ENCODE results near the gene IGFL4.
A peak's percentile ranks its signal among the peaks of the same experiment; 100 is the strongest.

IGFL4 gene

DNA sequence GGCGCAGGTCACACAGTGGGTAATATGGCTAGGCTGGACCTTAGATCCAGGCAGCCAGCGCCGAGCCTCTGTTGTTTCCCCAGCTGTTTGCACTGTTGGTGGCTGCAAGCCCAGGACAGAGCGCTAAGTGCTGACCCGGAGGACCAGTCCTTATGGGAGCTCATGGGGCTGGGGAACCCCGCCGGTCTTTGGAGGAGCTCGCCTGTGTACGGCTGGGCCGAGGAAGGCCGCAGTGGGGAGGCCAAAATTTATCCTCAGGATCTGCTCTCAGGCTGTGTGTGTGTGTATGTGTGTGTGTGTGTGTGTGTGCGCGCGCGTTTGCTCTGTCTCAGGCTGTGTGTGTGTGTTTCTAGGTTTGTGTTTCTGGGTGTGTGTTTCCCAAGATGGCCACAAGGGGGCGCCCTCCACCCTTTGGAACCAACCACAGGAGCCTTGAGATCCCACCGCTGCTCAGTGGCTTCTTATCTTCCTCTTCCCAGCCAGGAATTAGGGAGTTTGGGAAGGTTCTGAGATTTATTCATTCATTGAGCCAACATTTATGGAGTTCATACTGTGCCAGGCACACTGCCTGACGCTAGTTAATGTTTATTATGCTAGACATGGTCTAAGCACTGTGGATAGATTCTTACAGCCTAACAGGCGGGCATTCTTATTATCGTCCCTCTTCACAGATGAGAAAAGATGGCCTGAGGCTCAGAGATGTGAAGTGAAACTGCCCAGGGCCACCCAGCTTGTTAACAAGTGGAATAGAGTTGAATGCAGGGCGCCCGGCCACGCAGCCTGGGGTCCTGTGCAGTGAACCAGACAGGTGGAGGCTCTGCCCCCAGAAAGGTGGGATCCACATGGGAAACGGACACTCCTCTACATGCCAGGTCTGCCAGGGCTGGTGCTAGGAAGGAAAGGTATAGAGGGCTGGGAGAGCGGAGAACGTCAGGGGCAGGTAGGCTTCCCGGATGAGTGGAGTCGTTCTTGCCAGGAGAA, 31.0 kb downstream of the IGFL4 start:
- Mint-ChIP-seq H3K4me1 (peaks cover 6% of the 10 kb centered on the region), H3K36me3 (peaks cover 18% of the 10 kb centered on the region), H3K27me3 (peaks cover 9% of the 10 kb centered on the region), H3K4me3 (no peak overlapping the region), H3K27ac (no peak overlapping the region), H3K9me3 (no peaks in the 10 kb centered on the region)
- DNase-seq, result peak; percentile 78
- CTCF ChIA-PET, result interaction anchor here (0.7 to 1.7 kb wide), 7 partner anchors 15 to 600 kb away, joined by 3 to 7 read pairs (median 4); partner anchors contain the start of genes CCDC61, IRF2BP1 and SIX5

DNA sequence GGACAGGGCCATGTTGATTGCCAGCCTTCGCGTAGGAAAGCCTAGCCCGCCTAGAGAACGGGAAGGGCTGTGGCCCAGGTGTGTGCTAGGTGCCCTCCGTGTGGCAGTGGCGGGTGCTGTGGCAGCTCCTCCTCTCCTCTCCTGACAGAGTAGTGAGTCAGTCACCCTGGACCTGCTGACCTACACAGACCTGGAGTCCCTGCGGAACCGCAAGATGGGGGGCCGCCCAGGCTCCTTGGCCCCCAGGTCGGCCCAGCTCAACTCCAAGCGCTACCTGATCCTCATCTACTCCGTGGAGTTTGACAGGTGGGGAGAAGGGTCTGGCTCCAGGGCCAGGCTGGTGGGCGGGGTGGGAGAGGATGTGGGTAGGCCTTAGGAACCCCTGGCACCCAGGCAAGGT, 34.4 kb downstream of the IGFL4 start:
- Mint-ChIP-seq H3K4me3 (no peak overlapping the region), H3K27me3 (peaks cover 3% of the 10 kb centered on the region), H3K36me3 (peaks cover 9% of the 10 kb centered on the region), H3K27ac (no peak overlapping the region), H3K9me3 (no peaks in the 10 kb centered on the region), H3K4me1 (peaks cover 3% of the 10 kb centered on the region)
- DNase-seq, result no peak
- CTCF ChIA-PET, result interaction anchor here (0.6 to 1.4 kb wide), 3 partner anchors 11 to 143 kb away, joined by 3 to 4 read pairs (median 3); partner anchors contain the start of genes CCDC61 and MYPOP

- peaks cover 33% of the 10 kb centered on the region for H3K4me1 Mint-ChIP-seq
- H3K27ac Mint-ChIP-seq, result no peak overlapping the region
- peaks cover 4% of the 10 kb centered on the region for H3K36me3 Mint-ChIP-seq
- H3K27me3 Mint-ChIP-seq, result peaks cover 17% of the 10 kb centered on the region
- H3K4me3 Mint-ChIP-seq, result no peak overlapping the region
- CTCF ChIA-PET, result no interaction called here
- no peak for DNase-seq
- H3K9me3 Mint-ChIP-seq, result no peaks in the 10 kb centered on the region
These were observed 38.0 kb downstream of the IGFL4 start for GRCh38 chr19:46002678-46003275.

DNA sequence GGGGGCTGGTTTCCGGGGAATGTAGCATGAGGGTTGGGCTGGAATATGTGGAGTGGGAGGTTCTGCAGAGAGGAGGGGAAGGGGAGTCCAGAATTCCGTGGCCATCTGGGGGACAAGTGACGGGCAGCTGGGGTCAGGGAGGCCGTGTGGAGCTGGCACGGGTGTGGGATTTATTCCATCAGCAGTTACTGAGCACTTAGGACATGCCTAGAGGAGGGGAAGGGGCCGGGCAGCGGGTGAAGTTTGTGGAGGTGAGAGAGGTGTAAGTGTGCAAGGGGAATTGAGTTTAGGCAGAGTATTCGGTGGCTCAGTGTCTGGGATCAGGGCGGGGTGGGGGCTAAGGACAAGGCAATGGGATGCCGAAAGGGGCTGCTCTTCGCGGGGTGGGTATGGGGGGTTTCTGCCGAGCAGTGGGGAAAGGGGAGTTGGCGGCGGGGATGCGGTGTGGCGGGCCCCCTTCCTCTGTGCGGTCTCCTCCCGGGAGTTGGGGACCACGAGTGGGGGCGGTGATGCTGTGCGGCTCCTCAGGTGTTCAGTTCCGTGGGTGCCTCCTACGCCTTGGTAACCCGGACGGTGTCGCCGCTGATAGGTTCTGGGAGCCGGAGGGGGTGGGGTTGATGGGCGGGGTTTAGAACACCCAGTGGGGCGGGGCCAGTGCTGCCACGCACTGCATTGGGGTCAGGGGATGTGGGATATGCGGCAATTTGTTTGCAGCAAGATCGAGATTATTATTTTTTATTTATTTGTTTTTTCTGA, 40.1 kb downstream of the IGFL4 start:
- Mint-ChIP-seq H3K9me3 (no peaks in the 10 kb centered on the region), H3K4me1 (peaks cover 33% of the 10 kb centered on the region), H3K27me3 (peaks cover 17% of the 10 kb centered on the region), H3K27ac (no peak overlapping the region), H3K36me3 (no peaks in the 10 kb centered on the region), H3K4me3 (peak overlapping the region; percentile 70)
- peak; percentile 86 for DNase-seq
- CTCF ChIA-PET, result no interaction called here

GRCh38 chr19:45999653-46000121, 41.1 kb downstream of the IGFL4 start:
- Mint-ChIP-seq H3K27ac (no peak overlapping the region), H3K4me3 (peak overlapping the region; percentile 5)

GRCh38 chr19:45998834-45999233, 42.0 kb downstream of the IGFL4 start:
- H3K4me3 Mint-ChIP-seq, result no peak overlapping the region

More at GRCh38 chr19:45999653-46000121, 41.1 kb downstream of the IGFL4 start:
- DNase-seq, result peak; percentile 37
- peaks cover 17% of the 10 kb centered on the region for H3K27me3 Mint-ChIP-seq
- no peaks in the 10 kb centered on the region for H3K9me3 Mint-ChIP-seq
- H3K36me3 Mint-ChIP-seq, result no peaks in the 10 kb centered on the region
- peaks cover 33% of the 10 kb centered on the region for H3K4me1 Mint-ChIP-seq
- CTCF ChIA-PET, result no interaction called here

DNA sequence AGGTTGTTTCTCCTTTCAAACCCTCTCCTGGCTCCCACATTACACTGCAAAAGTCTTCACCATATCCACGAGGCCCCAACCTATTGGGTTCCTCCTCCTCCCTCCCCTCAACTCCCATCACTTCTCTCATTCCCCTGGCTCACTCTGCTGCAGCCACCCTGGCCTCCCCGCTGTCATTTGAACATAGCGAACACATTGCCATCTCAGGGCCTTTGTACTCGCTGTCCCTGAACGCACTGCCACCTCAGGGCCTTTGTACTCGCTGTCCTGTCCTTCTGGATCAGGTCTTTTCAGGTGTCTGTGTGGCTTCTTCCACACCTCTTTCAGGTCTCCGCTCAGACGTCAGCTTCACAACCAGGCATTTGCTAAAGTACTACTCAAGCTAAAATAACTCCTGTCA, 43.9 kb downstream of the IGFL4 start:
- Mint-ChIP-seq H3K27ac (no peak overlapping the region), H3K9me3 (no peaks in the 10 kb centered on the region), H3K36me3 (no peaks in the 10 kb centered on the region), H3K4me1 (peaks cover 35% of the 10 kb centered on the region), H3K27me3 (peaks cover 17% of the 10 kb centered on the region), H3K4me3 (peak overlapping the region; percentile 3)
- CTCF ChIA-PET, result no interaction called here
- no peak for DNase-seq

More at GRCh38 chr19:45998834-45999233, 42.0 kb downstream of the IGFL4 start:
- Mint-ChIP-seq H3K27ac (no peak overlapping the region), H3K36me3 (no peaks in the 10 kb centered on the region), H3K9me3 (no peaks in the 10 kb centered on the region), H3K27me3 (peaks cover 17% of the 10 kb centered on the region), H3K4me1 (peaks cover 35% of the 10 kb centered on the region)
- no peak for DNase-seq
- CTCF ChIA-PET, result interaction anchor here (1.4 kb wide), 1 partner anchor 12 kb away, joined by 4 read pairs; no protein-coding TSS in a partner anchor

- H3K27me3 Mint-ChIP-seq, result peaks cover 24% of the 10 kb centered on the region
- no peak overlapping the region for H3K4me3 Mint-ChIP-seq
- no peak overlapping the region for H3K27ac Mint-ChIP-seq
- H3K4me1 Mint-ChIP-seq, result peaks cover 27% of the 10 kb centered on the region
- no peaks in the 10 kb centered on the region for H3K9me3 Mint-ChIP-seq
- DNase-seq, result no peak
- H3K36me3 Mint-ChIP-seq, result no peaks in the 10 kb centered on the region
- CTCF ChIA-PET, result interaction anchor here (0.6 to 1.8 kb wide), 4 partner anchors 11 to 227 kb away, joined by 3 to 7 read pairs (median 3); partner anchors contain the start of gene SIX5
These were observed 45.0 kb downstream of the IGFL4 start for GRCh38 chr19:45995715-45996385.

- peaks cover 23% of the 10 kb centered on the region for H3K27me3 Mint-ChIP-seq
- H3K9me3 Mint-ChIP-seq, result no peaks in the 10 kb centered on the region
- H3K4me1 Mint-ChIP-seq, result peaks cover 21% of the 10 kb centered on the region
- CTCF ChIA-PET, result interaction anchor here (0.6 to 1.8 kb wide), 4 partner anchors 11 to 226 kb away, joined by 3 to 7 read pairs (median 3); partner anchors contain the start of gene SIX5
- H3K4me3 Mint-ChIP-seq, result no peak within 1 kb of the TSS
- H3K36me3 Mint-ChIP-seq, result no peaks in the 10 kb centered on the region
- peak; percentile 97 for DNase-seq
- no peak within 1 kb of the TSS for H3K27ac Mint-ChIP-seq
These were observed 45.6 kb downstream of the IGFL4 start, which contains the start of gene CCDC61 for GRCh38 chr19:45994998-45995714. Gene CCDC61, plus strand, starts transcription at chr19:45995467. Its CDS starts 7,552 bp downstream, at chr19:46003019.

DNA sequence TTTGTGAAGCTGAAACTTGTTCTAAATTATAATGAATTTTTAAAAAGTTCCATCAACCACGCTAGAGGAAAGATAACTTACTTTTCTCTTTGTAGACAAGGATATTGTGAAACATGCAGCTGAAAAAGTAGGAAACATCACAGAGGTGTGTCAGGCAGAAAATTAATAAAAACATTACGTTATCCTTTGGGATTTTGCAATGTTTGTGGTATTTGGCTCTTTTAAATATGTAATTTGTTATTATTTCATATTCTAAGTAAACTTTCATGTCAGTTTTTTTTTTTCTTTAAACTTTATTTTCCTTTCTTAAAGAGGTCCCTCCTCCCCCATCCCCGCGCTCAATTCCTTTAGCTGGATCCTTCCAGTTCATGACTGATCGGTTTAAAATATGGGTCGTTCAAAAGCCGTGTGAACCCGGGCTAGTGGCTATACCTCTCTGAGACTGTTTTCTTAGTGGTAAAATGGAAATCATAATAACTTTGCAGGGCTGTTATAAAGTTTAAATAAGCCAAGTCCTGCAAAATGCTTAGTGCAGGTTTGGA, 46.3 kb downstream of the IGFL4 start:
- no peak overlapping the region for H3K27ac Mint-ChIP-seq
- H3K4me3 Mint-ChIP-seq, result no peak overlapping the region
- no peaks in the 10 kb centered on the region for H3K9me3 Mint-ChIP-seq
- H3K36me3 Mint-ChIP-seq, result no peaks in the 10 kb centered on the region
- peaks cover 14% of the 10 kb centered on the region for H3K4me1 Mint-ChIP-seq
- peaks cover 24% of the 10 kb centered on the region for H3K27me3 Mint-ChIP-seq
- DNase-seq, result no peak
- CTCF ChIA-PET, result interaction anchor here (1.0 to 1.8 kb wide), 3 partner anchors 15 to 225 kb away, joined by 3 to 7 read pairs (median 3); partner anchors contain the start of gene SIX5

- Mint-ChIP-seq H3K4me3 (no peak overlapping the region), H3K27ac (no peak overlapping the region), H3K9me3 (no peaks in the 10 kb centered on the region), H3K4me1 (peaks cover 2% of the 10 kb centered on the region), H3K36me3 (no peaks in the 10 kb centered on the region), H3K27me3 (peaks cover 39% of the 10 kb centered on the region)
- CTCF ChIA-PET, result no interaction called here
- DNase-seq, result no peak
These were observed 50.6 kb downstream of the IGFL4 start for GRCh38 chr19:45990113-45990728.

Measured in activated naive CD4-positive, alpha-beta T cell treated with anti-CD3 and anti-CD28 coated beads, Interleukin-2, amount 10 ng/mL, durations not matched to agents 7 days and 5 days (primary cell).